Ascending aorta (tissue), 2 donors: Measurements from ENCODE around the gene INPP4A. TPM values are rescaled to one million over a fixed set of nuclear protein-coding genes. Genes with fewer than 3 reads are reported as not detected.

Experiments
- DNase-seq, 2 donors: peaks; one replicate each; pipeline ENCODE4 v3.0.0-alpha.2; 2019; ENCODE audit warnings: low spot score in 2 of 2
- H3K27ac ChIP-seq, 2 donors: fragments of 200-600 bp; sonication (generic); one replicate each; pipeline ENCODE4 v1.5.1; 2016 to 2017; ENCODE audit warnings: mild to moderate bottlenecking in 1 of 2
- H3K27me3 ChIP-seq: fragments of 200-600 bp; sonication (generic); one replicate; pipeline ENCODE4 v1.5.1; 2017
- H3K36me3 ChIP-seq, 2 donors: fragments of 200-600 bp; sonication (generic); one replicate each; pipeline ENCODE4 v1.5.1; 2016
- H3K4me1 ChIP-seq, 2 donors: fragments of 200-600 bp; sonication (generic); one replicate each; pipeline ENCODE4 v1.5.1; 2016 to 2017; ENCODE audit warnings: mild to moderate bottlenecking in 1 of 2
- H3K4me3 ChIP-seq, 2 donors: fragments of 200-600 bp; sonication (generic); one replicate each; pipeline ENCODE4 v1.5.1; 2016 to 2017; ENCODE audit warnings: mild to moderate bottlenecking in 1 of 2
- H3K9me3 ChIP-seq, 2 donors: fragments of 200-600 bp; sonication (generic); one replicate each; pipeline ENCODE4 v1.5.1; 2016
- CTCF ChIP-seq, 3 experiments: fragments of 200-600 bp in 2 of 3; fragments of 450-650 bp in 1 of 3; sonication (generic) in 2 of 3; IDR thresholded peaks; one replicate each; pipeline ENCODE4 v1.5.1; 2016 to 2019; ENCODE audit warnings: antibody characterized with exemption in 3 of 3, mild to moderate bottlenecking in 1 of 3, moderate library complexity in 1 of 3
- intact Hi-C: fragments of 100-400 bp; cut with DNase I; formaldehyde crosslinking; loops from one replicate; pipeline ENCODE4 v1.15.1; 2023
- total RNA-seq: library from RNA; depleted of rRNA; stranded (reverse); fragments of >200 nt; gene quantifications from one replicate; pipeline ENCODE4 v1.1.0, GENCODE V29; 2016

The INPP4A gene
- total RNA-seq, 1 donor from 2014 or later: 52.8 TPM

DNA sequence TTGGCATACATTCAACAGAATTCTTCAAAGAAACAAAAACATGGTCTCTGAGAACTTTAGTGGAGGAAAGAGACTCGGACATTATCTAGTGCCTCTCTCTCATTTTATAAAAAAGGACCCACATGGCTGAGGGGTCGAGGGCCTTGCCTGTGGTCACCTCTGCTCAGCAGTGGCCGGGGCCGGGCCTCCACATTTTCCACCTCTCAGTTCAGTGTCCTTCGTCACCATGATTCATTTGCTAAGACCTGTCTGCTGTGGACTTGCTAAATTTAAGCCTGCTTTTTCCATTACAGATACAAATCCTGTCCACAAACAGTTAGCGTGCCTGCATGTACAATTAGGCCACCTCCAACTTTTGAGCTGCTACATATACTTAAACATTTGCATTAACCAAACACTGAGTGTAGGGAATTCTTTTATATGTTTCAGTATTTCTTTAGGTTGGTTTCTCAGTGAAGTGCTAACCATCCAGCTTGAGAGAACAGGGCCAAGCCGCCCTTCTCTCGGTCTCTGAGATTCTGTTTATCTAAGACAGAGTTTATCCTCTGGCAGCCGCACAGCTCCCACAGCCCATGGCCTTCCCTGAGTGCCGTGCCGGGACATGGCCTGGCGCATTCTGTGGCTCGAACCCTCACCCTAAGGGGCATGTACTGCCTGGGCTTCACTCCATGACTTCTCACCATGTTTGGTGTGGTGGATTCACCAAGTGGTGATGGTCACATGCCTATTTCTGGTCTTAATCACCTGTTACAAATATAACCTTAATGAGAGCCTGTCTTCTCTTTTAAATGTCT, 117.4 kb downstream of the INPP4A start:
- H3K9me3 ChIP-seq: no peaks in the 10 kb centered on the region
- peaks cover 0 to 16% of the 10 kb centered on the region in 2 donors for H3K4me1 ChIP-seq
- peak overlapping the region; percentile 89 to 90 for H3K27ac ChIP-seq
- no peak overlapping the region for H3K4me3 ChIP-seq
- no peak for DNase-seq
- no peak for TF ChIP-seq CTCF (IDR thresholded peaks at IDR 0.05)
- intact Hi-C loops: loop anchor here (1.0 kb wide), 1 partner anchor 46 kb away; the partner anchor contains the start of genes COA5 and UNC50
- no peaks in the 10 kb centered on the region for H3K27me3 ChIP-seq
- H3K36me3 ChIP-seq: peaks cover 34 to 43% of the 10 kb centered on the region in 2 donors

DNA sequence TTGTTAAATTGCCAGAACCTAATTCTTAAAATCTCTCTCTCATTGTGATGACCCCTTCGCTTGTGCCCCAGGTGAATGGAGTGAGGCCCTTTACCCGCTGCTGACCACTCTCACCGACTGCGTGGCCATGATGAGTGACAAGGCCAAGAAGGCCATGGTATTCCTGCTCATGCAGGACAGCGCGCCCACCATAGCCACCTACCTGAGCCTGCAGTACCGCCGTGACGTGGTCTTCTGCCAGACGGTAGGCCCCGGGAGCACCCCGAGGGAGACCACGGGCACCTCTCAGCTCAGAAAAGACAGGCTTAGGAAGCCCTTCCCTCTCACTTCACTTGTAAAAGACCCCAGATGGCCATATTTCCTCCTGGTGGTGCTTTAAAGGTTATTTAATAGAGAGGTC, 118.7 kb downstream of the INPP4A start:
- H3K9me3 ChIP-seq: no peaks in the 10 kb centered on the region
- intact Hi-C loops: no loop called here
- H3K4me3 ChIP-seq: no peak overlapping the region
- H3K36me3 ChIP-seq: peaks cover 39% of the 10 kb centered on the region in 2 donors
- no peak overlapping the region for H3K27ac ChIP-seq
- H3K27me3 ChIP-seq: no peaks in the 10 kb centered on the region
- no peak for TF ChIP-seq CTCF (IDR thresholded peaks at IDR 0.05)
- peaks cover 0 to 16% of the 10 kb centered on the region in 2 donors for H3K4me1 ChIP-seq
- no peak for DNase-seq

- intact Hi-C loops: no loop called here
- Histone ChIP-seq H3K27ac (no peak overlapping the region), H3K36me3 (peaks cover 50 to 51% of the 10 kb centered on the region in 2 donors), H3K27me3 (no peaks in the 10 kb centered on the region), H3K4me1 (peaks cover 0 to 16% of the 10 kb centered on the region in 2 donors), H3K4me3 (no peak overlapping the region), H3K9me3 (no peaks in the 10 kb centered on the region)
- TF ChIP-seq CTCF (IDR thresholded peaks at IDR 0.05): no peak
- DNase-seq: no peak
These were observed 120.0 kb downstream of the INPP4A start for GRCh38 chr2:98564541-98565132.

GRCh38 chr2:98565286-98565860, 120.7 kb downstream of the INPP4A start:
- Histone ChIP-seq H3K9me3 (no peaks in the 10 kb centered on the region), H3K4me1 (peaks cover 0 to 16% of the 10 kb centered on the region in 2 donors), H3K36me3 (peaks cover 51% of the 10 kb centered on the region in 2 donors), H3K27ac (no peak overlapping the region), H3K27me3 (no peaks in the 10 kb centered on the region), H3K4me3 (no peak overlapping the region)
- intact Hi-C loops: no loop called here
- no peak for DNase-seq
- no peak for TF ChIP-seq CTCF (IDR thresholded peaks at IDR 0.05)

DNA sequence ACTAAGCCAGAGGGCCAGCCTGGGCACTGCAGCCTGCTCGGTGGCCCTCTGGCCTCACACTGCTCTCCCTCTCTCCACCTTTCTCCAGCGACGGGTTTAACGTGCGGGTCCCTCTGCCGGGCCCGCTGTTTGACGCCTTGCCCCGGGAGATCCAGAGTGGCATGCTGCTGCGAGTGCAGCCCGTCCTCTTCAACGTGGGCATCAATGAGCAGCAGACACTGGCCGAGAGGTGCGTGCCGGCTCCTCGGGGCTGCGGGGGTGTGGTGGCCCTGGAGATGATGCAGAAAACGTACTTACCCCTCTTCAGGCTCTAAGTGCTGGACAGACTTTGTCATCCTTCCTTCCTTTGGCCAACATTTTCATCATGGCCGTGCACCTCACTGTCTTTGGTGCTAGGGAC, 121.3 kb downstream of the INPP4A start:
- no peaks in the 10 kb centered on the region for H3K9me3 ChIP-seq
- H3K4me1 ChIP-seq: peaks cover 0 to 13% of the 10 kb centered on the region in 2 donors
- peaks cover 51% of the 10 kb centered on the region in 2 donors for H3K36me3 ChIP-seq
- intact Hi-C loops: no loop called here
- H3K27me3 ChIP-seq: no peaks in the 10 kb centered on the region
- TF ChIP-seq CTCF (IDR thresholded peaks at IDR 0.05): no peak
- no peak for DNase-seq
- H3K27ac ChIP-seq: no peak overlapping the region
- no peak overlapping the region for H3K4me3 ChIP-seq
